ENCODE results near the gene KIAA0513.

GRCh38 chr16:85083051-85083639 lies 55.5 kb downstream of the KIAA0513 start:
- TF ChIP-seq POLR2A (IDR thresholded peaks at IDR 0.05; ENCODE audit: low read depth, low read length) = no peak
- TF ChIP-seq MAX (IDR thresholded peaks at IDR 0.05; ENCODE audit: insufficient read depth, insufficient read length) = no peak

All from endothelial cell of umbilical vein (primary cell).